T-helper 2 cell treated with Interferon-gamma antibody and Interleukin-4, amounts not matched to agents 5 μg/mL and 100 μg/mL, for 36 hours (primary cell): ENCODE measurements around the gene APC2.

Source experiments
- DNase-seq: peaks from one replicate; pipeline ENCODE4 v3.0.0; 2021; ENCODE audit warnings: low spot score
- H3K27ac Mint-ChIP-seq: one replicate; pipeline ENCODE4 v1.8.0; 2021; ENCODE audit warnings: mild to moderate bottlenecking, mixed read lengths
- H3K27me3 Mint-ChIP-seq: one replicate; pipeline ENCODE4 v1.8.0; 2021; ENCODE audit warnings: low read depth, mixed read lengths
- H3K36me3 Mint-ChIP-seq: one replicate; pipeline ENCODE4 v1.8.0; 2021; ENCODE audit warnings: low read depth, mixed read lengths
- H3K4me1 Mint-ChIP-seq: one replicate; pipeline ENCODE4 v1.8.0; 2021; ENCODE audit warnings: low read depth, mixed read lengths
- H3K4me3 Mint-ChIP-seq: one replicate; pipeline ENCODE4 v1.8.0; 2022; ENCODE audit warnings: mild to moderate bottlenecking, moderate library complexity, mixed read lengths
- H3K9me3 Mint-ChIP-seq: one replicate; pipeline ENCODE4 v1.8.0; 2021; ENCODE audit warnings: mixed read lengths

The APC2 gene

GRCh38 chr19:1441677-1442438 is 8.1 kb upstream of the APC2 start:
- peaks cover 3% of the 10 kb centered on the region for H3K27me3 Mint-ChIP-seq
- peaks cover 41% of the 10 kb centered on the region for H3K36me3 Mint-ChIP-seq
- no peaks in the 10 kb centered on the region for H3K9me3 Mint-ChIP-seq
- H3K27ac Mint-ChIP-seq: no peak overlapping the region
- H3K4me1 Mint-ChIP-seq: peaks cover 13% of the 10 kb centered on the region
- peak overlapping the region; percentile 42 for H3K4me3 Mint-ChIP-seq
- DNase-seq: no peak

GRCh38 chr19:1445185-1445931 is 4.6 kb upstream of the APC2 start:
- no peak overlapping the region for H3K27ac Mint-ChIP-seq
- H3K27me3 Mint-ChIP-seq: peaks cover 25% of the 10 kb centered on the region
- H3K4me1 Mint-ChIP-seq: peaks cover 6% of the 10 kb centered on the region
- peak overlapping the region; percentile 67 for H3K4me3 Mint-ChIP-seq
- DNase-seq: peak; percentile 79
- peaks cover 24% of the 10 kb centered on the region for H3K36me3 Mint-ChIP-seq
- H3K9me3 Mint-ChIP-seq: no peaks in the 10 kb centered on the region

- Mint-ChIP-seq H3K27ac (no peak overlapping the region), H3K9me3 (no peaks in the 10 kb centered on the region), H3K27me3 (peaks cover 33% of the 10 kb centered on the region), H3K4me1 (peaks cover 4% of the 10 kb centered on the region), H3K36me3 (peaks cover 17% of the 10 kb centered on the region), H3K4me3 (no peak overlapping the region)
- no peak for DNase-seq
Observed at GRCh38 chr19:1445932-1446712, 3.8 kb upstream of the APC2 start.

GRCh38 chr19:1446713-1447481 is 3.0 kb upstream of the APC2 start:
- H3K9me3 Mint-ChIP-seq: no peaks in the 10 kb centered on the region
- H3K36me3 Mint-ChIP-seq: peaks cover 10% of the 10 kb centered on the region
- H3K27me3 Mint-ChIP-seq: peaks cover 40% of the 10 kb centered on the region
- no peak overlapping the region for H3K27ac Mint-ChIP-seq
- no peak for DNase-seq
- peaks cover 4% of the 10 kb centered on the region for H3K4me1 Mint-ChIP-seq
- no peak overlapping the region for H3K4me3 Mint-ChIP-seq

GRCh38 chr19:1447504-1447903 is 2.4 kb upstream of the APC2 start:
- peaks cover 44% of the 10 kb centered on the region for H3K27me3 Mint-ChIP-seq
- no peaks in the 10 kb centered on the region for H3K9me3 Mint-ChIP-seq
- DNase-seq: no peak
- peaks cover 4% of the 10 kb centered on the region for H3K36me3 Mint-ChIP-seq
- H3K4me3 Mint-ChIP-seq: no peak overlapping the region
- peaks cover 4% of the 10 kb centered on the region for H3K4me1 Mint-ChIP-seq
- no peak overlapping the region for H3K27ac Mint-ChIP-seq

GRCh38 chr19:1447944-1448343 is 2.0 kb upstream of the APC2 start:
- no peak for DNase-seq
- H3K4me3 Mint-ChIP-seq: no peak overlapping the region
- no peaks in the 10 kb centered on the region for H3K36me3 Mint-ChIP-seq
- H3K27me3 Mint-ChIP-seq: peaks cover 46% of the 10 kb centered on the region
- no peaks in the 10 kb centered on the region for H3K9me3 Mint-ChIP-seq
- H3K4me1 Mint-ChIP-seq: peaks cover 4% of the 10 kb centered on the region
- H3K27ac Mint-ChIP-seq: no peak overlapping the region

GRCh38 chr19:1450735-1451731 is 1.1 kb downstream of the APC2 start:
- H3K4me1 Mint-ChIP-seq: peaks cover 10% of the 10 kb centered on the region
- DNase-seq: no peak
- no peaks in the 10 kb centered on the region for H3K9me3 Mint-ChIP-seq
- H3K27me3 Mint-ChIP-seq: peaks cover 64% of the 10 kb centered on the region
- H3K36me3 Mint-ChIP-seq: no peaks in the 10 kb centered on the region
- H3K4me3 Mint-ChIP-seq: no peak overlapping the region
- no peak overlapping the region for H3K27ac Mint-ChIP-seq

DNA sequence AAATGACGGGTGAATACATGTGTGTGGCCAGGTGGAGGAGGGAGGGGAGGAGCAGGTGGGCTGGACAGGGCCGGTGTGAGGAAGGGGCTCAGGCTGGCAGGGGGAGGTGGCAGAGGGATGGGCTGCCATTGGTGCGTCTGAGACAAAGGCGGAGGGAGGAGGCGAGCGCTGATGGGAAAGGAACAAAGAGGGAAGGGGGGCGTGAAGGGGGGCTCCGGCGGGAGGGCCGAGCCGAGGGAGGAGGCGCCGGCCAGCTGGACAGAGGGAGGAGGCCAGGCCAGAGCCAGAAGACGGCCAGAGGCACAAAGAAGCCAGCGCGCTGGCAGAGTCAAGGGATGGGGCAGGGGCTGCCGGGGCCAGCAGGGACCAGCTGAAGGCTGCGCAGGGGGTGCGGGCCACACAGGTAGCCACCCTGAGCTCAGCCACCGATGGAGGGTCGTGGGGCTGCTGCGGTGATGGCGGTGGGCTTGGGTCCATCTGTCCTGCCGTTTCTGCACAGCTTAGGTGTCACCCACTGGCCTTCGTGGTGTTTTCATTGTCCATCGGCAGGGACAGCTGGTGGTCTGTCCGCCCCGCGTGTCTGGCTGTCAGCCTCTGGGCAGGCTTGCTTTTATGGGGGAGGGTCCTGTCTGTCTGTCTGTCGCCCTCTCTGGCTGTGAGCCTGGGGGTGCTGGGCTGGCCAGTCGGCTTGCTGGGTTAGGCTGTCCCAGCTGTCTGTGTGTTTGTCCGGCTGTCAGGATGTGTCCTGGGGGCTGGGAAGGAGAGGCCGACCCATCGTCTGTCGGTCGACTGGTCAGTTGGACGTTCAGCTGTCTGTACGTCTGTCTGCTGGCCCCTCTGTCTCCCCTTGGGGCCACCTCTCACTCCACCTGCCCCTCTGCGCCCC is 2.2 kb downstream of the APC2 start:
- peaks cover 60% of the 10 kb centered on the region for H3K27me3 Mint-ChIP-seq
- peaks cover 10% of the 10 kb centered on the region for H3K4me1 Mint-ChIP-seq
- no peaks in the 10 kb centered on the region for H3K9me3 Mint-ChIP-seq
- H3K4me3 Mint-ChIP-seq: no peak overlapping the region
- no peak for DNase-seq
- no peaks in the 10 kb centered on the region for H3K36me3 Mint-ChIP-seq
- H3K27ac Mint-ChIP-seq: no peak overlapping the region

DNA sequence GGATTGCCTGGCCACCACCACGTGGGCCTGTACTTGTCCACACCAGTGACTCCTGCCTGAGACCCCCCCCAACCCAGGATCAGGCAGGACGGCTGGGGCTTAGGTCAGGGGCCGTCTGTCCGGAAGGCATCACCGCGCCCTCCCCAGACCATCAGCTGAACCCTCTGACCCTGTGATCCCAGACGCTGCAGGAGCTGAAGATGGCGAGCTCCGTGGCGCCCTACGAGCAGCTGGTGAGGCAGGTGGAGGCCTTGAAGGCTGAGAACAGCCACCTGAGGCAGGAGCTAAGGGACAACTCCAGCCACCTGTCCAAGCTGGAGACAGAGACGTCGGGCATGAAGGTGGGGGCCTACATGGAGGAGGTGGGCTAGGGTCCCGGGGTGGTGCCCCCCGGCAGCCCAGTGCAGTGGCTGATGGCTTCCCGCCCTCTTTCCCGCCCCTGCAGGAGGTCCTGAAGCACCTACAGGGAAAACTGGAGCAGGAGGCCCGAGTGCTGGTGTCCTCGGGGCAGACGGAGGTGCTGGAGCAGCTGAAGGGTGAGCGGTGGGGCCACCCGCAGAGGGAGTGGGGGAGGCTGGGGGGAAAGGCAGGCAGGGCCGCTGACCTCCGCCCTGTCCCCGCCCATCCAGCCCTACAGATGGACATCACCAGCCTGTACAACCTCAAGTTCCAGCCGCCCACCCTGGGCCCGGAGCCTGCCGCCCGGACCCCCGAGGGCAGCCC is 3.0 kb downstream of the APC2 start:
- Mint-ChIP-seq H3K27ac (no peak overlapping the region), H3K4me3 (no peak overlapping the region), H3K4me1 (peaks cover 10% of the 10 kb centered on the region), H3K9me3 (no peaks in the 10 kb centered on the region), H3K36me3 (no peaks in the 10 kb centered on the region), H3K27me3 (peaks cover 58% of the 10 kb centered on the region)
- no peak for DNase-seq

GRCh38 chr19:1453525-1454364 is 3.8 kb downstream of the APC2 start:
- DNase-seq: no peak
- H3K9me3 Mint-ChIP-seq: no peaks in the 10 kb centered on the region
- H3K27ac Mint-ChIP-seq: no peak overlapping the region
- H3K4me3 Mint-ChIP-seq: no peak overlapping the region
- H3K36me3 Mint-ChIP-seq: no peaks in the 10 kb centered on the region
- H3K27me3 Mint-ChIP-seq: peaks cover 58% of the 10 kb centered on the region
- H3K4me1 Mint-ChIP-seq: peaks cover 10% of the 10 kb centered on the region

DNA sequence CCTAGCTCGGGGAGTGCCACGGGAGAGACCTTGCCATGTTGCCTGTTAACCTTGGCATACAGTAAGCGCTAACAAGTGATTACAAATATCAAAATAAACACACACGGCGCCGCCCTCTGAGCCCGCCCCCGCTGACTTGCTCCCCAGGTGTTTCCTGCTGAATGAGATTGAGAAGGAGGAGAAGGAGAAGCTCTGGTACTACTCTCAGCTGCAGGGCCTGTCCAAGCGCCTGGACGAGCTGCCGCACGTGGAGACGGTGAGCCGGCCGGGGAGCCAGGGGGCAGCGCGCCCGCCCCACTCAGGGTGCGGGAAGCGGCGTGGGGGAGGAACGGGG is 5.0 kb downstream of the APC2 start:
- DNase-seq: no peak
- H3K27me3 Mint-ChIP-seq: peaks cover 53% of the 10 kb centered on the region
- no peaks in the 10 kb centered on the region for H3K36me3 Mint-ChIP-seq
- H3K4me1 Mint-ChIP-seq: peaks cover 8% of the 10 kb centered on the region
- H3K27ac Mint-ChIP-seq: no peak overlapping the region
- no peak overlapping the region for H3K4me3 Mint-ChIP-seq
- no peaks in the 10 kb centered on the region for H3K9me3 Mint-ChIP-seq
